GM23338 (cell line): ENCODE data around the gene RASGRP1.

Experiments
- EZH2 ChIP-seq: fragments of 200-600 bp; sonication (generic); IDR thresholded peaks from one replicate; pipeline ENCODE4 v1.8.0; 2017; ENCODE audit warnings: antibody characterized with exemption, mild to moderate bottlenecking, low read depth; ENCODE audit not compliant: unreplicated experiment
- EZH2phosphoT487 ChIP-seq: fragments of 200-600 bp; sonication (generic); IDR thresholded peaks from one replicate; pipeline ENCODE4 v1.8.1; 2018; ENCODE audit warnings: antibody characterized with exemption; ENCODE audit not compliant: unreplicated experiment
- POLR2AphosphoS5 ChIP-seq: IDR thresholded peaks from 2 replicates; pipeline ENCODE4 v1.6.1; 2016; ENCODE audit warnings: antibody characterized with exemption, low read depth
- TF ChIP-seq, protein P1 (sequence below): IDR thresholded peaks from one replicate; pipeline ENCODE4 v1.6.1; 2018; ENCODE audit warnings: antibody characterized with exemption; ENCODE audit not compliant: unreplicated experiment
- TF ChIP-seq, protein P2 (sequence below), 2 experiments: fragments of 200-600 bp in 1 of 2; sonication (generic) in 1 of 2; conservative IDR thresholded peaks; 2 replicates each; pipeline versions ENCODE4 v1.5.1 to v1.6.1; 2016 to 2017; ENCODE audit warnings: antibody characterized with exemption in 2 of 2, low read depth in 2 of 2, mild to moderate bottlenecking in 2 of 2, moderate library complexity in 1 of 2
- TF ChIP-seq, protein P3 (sequence below): IDR thresholded peaks from 2 replicates; pipeline ENCODE4 v1.6.1; 2016; ENCODE audit warnings: antibody characterized with exemption
- TF ChIP-seq, protein P4 (sequence below): fragments of 250-450 bp; sonication (Bioruptor Pico); IDR thresholded peaks from 2 replicates; pipeline ENCODE4 v1.5.0; 2020; ENCODE audit warnings: mild to moderate bottlenecking, moderate library complexity

DNA sequence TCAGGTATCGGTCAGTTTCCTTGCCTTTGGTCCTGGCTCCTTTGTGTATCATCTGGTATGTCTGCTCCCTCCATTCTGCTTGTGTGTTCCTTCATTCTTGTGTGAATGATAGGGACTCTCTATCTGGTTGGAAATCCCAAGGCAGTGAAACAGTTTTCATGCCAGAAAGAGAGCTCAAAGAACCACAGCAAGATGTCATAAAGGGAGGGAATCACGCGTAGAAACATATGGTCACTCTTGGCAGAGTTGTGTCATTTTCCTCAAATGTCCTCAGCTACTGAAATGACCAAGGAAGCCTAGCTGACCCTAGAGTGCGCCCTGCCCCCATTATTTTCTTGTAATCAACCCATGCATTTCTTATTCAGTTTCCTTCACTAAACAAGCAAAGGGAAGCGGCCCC, 48.0 kb downstream of the RASGRP1 start:
- TF ChIP-seq, protein P1, sequence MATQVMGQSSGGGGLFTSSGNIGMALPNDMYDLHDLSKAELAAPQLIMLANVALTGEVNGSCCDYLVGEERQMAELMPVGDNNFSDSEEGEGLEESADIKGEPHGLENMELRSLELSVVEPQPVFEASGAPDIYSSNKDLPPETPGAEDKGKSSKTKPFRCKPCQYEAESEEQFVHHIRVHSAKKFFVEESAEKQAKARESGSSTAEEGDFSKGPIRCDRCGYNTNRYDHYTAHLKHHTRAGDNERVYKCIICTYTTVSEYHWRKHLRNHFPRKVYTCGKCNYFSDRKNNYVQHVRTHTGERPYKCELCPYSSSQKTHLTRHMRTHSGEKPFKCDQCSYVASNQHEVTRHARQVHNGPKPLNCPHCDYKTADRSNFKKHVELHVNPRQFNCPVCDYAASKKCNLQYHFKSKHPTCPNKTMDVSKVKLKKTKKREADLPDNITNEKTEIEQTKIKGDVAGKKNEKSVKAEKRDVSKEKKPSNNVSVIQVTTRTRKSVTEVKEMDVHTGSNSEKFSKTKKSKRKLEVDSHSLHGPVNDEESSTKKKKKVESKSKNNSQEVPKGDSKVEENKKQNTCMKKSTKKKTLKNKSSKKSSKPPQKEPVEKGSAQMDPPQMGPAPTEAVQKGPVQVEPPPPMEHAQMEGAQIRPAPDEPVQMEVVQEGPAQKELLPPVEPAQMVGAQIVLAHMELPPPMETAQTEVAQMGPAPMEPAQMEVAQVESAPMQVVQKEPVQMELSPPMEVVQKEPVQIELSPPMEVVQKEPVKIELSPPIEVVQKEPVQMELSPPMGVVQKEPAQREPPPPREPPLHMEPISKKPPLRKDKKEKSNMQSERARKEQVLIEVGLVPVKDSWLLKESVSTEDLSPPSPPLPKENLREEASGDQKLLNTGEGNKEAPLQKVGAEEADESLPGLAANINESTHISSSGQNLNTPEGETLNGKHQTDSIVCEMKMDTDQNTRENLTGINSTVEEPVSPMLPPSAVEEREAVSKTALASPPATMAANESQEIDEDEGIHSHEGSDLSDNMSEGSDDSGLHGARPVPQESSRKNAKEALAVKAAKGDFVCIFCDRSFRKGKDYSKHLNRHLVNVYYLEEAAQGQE, result no peak
- TF ChIP-seq, protein P2, sequence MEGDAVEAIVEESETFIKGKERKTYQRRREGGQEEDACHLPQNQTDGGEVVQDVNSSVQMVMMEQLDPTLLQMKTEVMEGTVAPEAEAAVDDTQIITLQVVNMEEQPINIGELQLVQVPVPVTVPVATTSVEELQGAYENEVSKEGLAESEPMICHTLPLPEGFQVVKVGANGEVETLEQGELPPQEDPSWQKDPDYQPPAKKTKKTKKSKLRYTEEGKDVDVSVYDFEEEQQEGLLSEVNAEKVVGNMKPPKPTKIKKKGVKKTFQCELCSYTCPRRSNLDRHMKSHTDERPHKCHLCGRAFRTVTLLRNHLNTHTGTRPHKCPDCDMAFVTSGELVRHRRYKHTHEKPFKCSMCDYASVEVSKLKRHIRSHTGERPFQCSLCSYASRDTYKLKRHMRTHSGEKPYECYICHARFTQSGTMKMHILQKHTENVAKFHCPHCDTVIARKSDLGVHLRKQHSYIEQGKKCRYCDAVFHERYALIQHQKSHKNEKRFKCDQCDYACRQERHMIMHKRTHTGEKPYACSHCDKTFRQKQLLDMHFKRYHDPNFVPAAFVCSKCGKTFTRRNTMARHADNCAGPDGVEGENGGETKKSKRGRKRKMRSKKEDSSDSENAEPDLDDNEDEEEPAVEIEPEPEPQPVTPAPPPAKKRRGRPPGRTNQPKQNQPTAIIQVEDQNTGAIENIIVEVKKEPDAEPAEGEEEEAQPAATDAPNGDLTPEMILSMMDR (conservative IDR thresholded peaks at IDR 0.05; ENCODE audit: low read depth in 2 of 2), result peak in 1 of 2 experiments; percentile 14; a peak in 1 of 4 replicates
- no peak for TF ChIP-seq POLR2AphosphoS5
- TF ChIP-seq, protein P3, sequence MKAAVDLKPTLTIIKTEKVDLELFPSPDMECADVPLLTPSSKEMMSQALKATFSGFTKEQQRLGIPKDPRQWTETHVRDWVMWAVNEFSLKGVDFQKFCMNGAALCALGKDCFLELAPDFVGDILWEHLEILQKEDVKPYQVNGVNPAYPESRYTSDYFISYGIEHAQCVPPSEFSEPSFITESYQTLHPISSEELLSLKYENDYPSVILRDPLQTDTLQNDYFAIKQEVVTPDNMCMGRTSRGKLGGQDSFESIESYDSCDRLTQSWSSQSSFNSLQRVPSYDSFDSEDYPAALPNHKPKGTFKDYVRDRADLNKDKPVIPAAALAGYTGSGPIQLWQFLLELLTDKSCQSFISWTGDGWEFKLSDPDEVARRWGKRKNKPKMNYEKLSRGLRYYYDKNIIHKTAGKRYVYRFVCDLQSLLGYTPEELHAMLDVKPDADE, result no peak
- TF ChIP-seq, protein P4, sequence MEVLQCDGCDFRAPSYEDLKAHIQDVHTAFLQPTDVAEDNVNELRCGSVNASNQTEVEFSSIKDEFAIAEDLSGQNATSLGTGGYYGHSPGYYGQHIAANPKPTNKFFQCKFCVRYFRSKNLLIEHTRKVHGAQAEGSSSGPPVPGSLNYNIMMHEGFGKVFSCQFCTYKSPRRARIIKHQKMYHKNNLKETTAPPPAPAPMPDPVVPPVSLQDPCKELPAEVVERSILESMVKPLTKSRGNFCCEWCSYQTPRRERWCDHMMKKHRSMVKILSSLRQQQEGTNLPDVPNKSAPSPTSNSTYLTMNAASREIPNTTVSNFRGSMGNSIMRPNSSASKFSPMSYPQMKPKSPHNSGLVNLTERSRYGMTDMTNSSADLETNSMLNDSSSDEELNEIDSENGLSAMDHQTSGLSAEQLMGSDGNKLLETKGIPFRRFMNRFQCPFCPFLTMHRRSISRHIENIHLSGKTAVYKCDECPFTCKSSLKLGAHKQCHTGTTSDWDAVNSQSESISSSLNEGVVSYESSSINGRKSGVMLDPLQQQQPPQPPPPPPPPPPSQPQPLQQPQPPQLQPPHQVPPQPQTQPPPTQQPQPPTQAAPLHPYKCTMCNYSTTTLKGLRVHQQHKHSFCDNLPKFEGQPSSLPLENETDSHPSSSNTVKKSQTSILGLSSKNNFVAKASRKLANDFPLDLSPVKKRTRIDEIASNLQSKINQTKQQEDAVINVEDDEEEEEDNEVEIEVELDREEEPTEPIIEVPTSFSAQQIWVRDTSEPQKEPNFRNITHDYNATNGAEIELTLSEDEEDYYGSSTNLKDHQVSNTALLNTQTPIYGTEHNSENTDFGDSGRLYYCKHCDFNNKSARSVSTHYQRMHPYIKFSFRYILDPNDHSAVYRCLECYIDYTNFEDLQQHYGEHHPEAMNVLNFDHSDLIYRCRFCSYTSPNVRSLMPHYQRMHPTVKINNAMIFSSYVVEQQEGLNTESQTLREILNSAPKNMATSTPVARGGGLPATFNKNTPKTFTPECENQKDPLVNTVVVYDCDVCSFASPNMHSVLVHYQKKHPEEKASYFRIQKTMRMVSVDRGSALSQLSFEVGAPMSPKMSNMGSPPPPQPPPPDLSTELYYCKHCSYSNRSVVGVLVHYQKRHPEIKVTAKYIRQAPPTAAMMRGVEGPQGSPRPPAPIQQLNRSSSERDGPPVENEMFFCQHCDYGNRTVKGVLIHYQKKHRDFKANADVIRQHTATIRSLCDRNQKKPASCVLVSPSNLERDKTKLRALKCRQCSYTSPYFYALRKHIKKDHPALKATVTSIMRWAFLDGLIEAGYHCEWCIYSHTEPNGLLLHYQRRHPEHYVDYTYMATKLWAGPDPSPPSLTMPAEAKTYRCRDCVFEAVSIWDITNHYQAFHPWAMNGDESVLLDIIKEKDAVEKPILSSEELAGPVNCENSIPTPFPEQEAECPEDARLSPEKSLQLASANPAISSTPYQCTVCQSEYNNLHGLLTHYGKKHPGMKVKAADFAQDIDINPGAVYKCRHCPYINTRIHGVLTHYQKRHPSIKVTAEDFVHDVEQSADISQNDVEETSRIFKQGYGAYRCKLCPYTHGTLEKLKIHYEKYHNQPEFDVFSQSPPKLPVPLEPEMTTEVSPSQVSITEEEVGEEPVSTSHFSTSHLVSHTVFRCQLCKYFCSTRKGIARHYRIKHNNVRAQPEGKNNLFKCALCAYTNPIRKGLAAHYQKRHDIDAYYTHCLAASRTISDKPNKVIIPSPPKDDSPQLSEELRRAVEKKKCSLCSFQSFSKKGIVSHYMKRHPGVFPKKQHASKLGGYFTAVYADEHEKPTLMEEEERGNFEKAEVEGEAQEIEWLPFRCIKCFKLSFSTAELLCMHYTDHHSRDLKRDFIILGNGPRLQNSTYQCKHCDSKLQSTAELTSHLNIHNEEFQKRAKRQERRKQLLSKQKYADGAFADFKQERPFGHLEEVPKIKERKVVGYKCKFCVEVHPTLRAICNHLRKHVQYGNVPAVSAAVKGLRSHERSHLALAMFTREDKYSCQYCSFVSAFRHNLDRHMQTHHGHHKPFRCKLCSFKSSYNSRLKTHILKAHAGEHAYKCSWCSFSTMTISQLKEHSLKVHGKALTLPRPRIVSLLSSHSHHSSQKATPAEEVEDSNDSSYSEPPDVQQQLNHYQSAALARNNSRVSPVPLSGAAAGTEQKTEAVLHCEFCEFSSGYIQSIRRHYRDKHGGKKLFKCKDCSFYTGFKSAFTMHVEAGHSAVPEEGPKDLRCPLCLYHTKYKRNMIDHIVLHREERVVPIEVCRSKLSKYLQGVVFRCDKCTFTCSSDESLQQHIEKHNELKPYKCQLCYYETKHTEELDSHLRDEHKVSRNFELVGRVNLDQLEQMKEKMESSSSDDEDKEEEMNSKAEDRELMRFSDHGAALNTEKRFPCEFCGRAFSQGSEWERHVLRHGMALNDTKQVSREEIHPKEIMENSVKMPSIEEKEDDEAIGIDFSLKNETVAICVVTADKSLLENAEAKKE (CRISPR knock-in tag), result no peak
- no peak for TF ChIP-seq EZH2
- TF ChIP-seq EZH2phosphoT487, result no peak
